ENCODE results near the gene BRSK2. TPM values are rescaled to one million over a fixed set of nuclear protein-coding genes. Genes with fewer than 3 reads are reported as not detected.

The BRSK2 gene
- polyA plus RNA-seq, 1 experiment = 0.28 TPM

- no peak for DNase-seq (ENCODE audit: low read depth)
- no peak overlapping the region for H3K4me3 ChIP-seq (ENCODE audit: low read depth, low read length)
- CTCF ChIA-PET = no interaction called here
- POLR2A ChIA-PET = interaction anchor here (0.6 kb wide), 1 partner anchor 179 kb away, joined by 3 read pairs; no protein-coding TSS in a partner anchor
- no peaks in the 10 kb centered on the region for H3K36me3 ChIP-seq (ENCODE audit: control insufficient read depth, insufficient read depth, low read length)
- TF ChIP-seq CTCF (IDR thresholded peaks at IDR 0.05; ENCODE audit: insufficient read depth, low read depth, low read length) = no peak
- no peaks in the 10 kb centered on the region for H3K27me3 ChIP-seq (ENCODE audit: control insufficient read depth, insufficient read depth, low read length)
Observed at GRCh38 chr11:1399386-1400316, 9.9 kb downstream of the BRSK2 start.

DNA sequence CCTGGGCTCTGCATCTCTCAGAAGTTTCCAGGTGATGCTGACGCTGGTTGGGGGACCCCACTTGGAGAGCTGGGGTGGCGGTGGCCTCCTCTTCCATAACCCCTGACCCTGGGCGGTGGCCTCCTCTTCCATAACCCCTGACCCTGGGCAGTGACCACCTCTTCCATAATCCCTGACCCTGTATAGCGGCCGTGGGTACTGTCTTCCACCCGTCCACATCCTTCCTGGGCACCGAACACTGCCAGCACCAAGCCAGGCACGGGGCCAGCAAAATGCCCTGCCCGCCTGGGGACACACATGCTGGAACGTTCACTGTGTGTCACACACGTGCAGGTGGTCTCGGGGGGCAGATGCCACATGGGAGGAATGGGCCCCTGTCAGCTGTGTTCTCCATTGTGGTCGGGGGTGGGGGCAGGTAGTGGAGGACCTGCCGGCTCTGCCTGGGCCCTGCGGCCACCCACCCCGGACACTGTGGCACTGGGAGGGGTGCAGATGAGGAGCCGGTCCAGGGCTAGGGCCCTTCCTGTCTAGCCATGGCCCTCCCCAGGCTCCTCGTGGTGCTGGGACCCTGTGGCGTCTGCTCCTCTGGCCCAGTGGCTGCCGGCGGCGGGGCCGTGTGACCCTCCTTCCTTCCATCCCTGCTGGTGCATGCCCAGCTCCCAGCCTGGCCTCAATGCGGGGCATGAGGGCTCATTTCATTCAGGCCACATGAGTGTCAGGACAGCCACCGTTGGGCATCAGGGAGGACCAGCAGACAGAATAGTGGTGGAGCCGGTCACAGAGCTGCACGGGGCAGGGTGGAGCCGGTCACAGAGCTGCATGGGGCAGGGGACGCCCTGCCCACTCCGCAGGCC lies 10.8 kb downstream of the BRSK2 start:
- Histone ChIP-seq H3K27me3 (ENCODE audit: control insufficient read depth, insufficient read depth, low read length) (no peaks in the 10 kb centered on the region), H3K36me3 (ENCODE audit: control insufficient read depth, insufficient read depth, low read length) (no peaks in the 10 kb centered on the region), H3K4me3 (ENCODE audit: low read depth, low read length) (no peak overlapping the region)
- TF ChIP-seq CTCF (IDR thresholded peaks at IDR 0.05; ENCODE audit: insufficient read depth, low read depth, low read length) = no peak
- DNase-seq (ENCODE audit: low read depth) = no peak
- POLR2A ChIA-PET = no interaction called here
- CTCF ChIA-PET = no interaction called here

DNA sequence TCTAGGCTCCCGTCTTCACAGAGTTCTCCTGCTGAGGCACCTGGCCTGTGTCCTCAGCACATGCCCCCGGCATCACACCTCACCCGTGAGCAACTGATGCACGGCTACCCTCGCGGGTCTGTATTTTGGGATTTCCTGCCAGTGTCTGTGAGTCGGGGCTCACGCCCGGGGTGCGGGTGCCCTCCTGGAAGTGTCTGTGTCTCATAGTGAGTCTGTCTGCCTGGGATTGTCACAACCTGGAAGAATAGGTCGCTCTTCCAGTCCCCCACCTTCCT lies 11.4 kb downstream of the BRSK2 start:
- DNase-seq (ENCODE audit: low read depth) = no peak
- CTCF ChIA-PET = interaction anchor here (0.6 kb wide), 1 partner anchor 80 kb away, joined by 3 read pairs; no protein-coding TSS in a partner anchor
- TF ChIP-seq CTCF (IDR thresholded peaks at IDR 0.05; ENCODE audit: insufficient read depth, low read depth, low read length) = no peak
- H3K36me3 ChIP-seq (ENCODE audit: control insufficient read depth, insufficient read depth, low read length) = no peaks in the 10 kb centered on the region
- no peaks in the 10 kb centered on the region for H3K27me3 ChIP-seq (ENCODE audit: control insufficient read depth, insufficient read depth, low read length)
- POLR2A ChIA-PET = no interaction called here
- H3K4me3 ChIP-seq (ENCODE audit: low read depth, low read length) = no peak overlapping the region

DNA sequence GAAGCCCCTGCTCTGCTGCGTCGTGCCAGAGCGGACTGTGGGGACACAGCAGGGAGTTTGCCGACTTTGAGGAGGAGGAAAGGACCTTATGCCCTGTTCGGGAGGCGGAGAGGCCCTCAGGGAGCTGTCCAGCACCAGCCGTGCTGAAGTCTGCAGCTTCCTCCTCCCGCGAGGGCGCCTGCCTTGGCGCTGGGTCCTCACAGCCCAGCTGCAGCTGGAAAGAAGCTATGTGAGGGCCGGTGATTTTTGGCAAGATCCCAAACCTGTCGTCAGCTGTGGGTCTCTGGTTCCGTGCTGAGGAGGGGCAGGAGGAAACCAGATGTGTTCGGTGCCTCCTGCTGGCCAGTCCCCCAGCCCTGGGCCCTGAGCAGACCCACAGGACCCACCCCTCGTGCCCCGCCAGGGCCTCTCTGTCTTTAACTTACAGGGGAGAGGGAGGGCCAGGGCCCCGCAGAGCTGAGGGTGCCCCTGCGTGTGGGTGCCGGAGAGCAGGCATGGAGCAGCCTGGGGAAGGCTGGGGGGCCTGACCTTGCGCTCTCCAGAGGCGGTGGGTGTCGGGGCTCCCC lies 12.0 kb downstream of the BRSK2 start:
- Histone ChIP-seq H3K27me3 (ENCODE audit: control insufficient read depth, insufficient read depth, low read length) (no peaks in the 10 kb centered on the region), H3K4me3 (ENCODE audit: low read depth, low read length) (no peak overlapping the region), H3K36me3 (ENCODE audit: control insufficient read depth, insufficient read depth, low read length) (no peaks in the 10 kb centered on the region)
- no peak for DNase-seq (ENCODE audit: low read depth)
- 0 out of 2 replicates have a peak, but pooled peaks have one; percentile 2 for TF ChIP-seq CTCF (IDR thresholded peaks at IDR 0.05; ENCODE audit: insufficient read depth, low read depth, low read length)
- ChIA-PET CTCF (interaction anchor here (0.6 kb wide), 1 partner anchor 81 kb away, joined by 3 read pairs; no protein-coding TSS in a partner anchor), POLR2A (no interaction called here)
